AG10803 (cell line): ENCODE data around the gene FHOD1.

ENCODE experiments used
- DNase-seq: peaks from one replicate; pipeline ENCODE4 v3.0.0; 2010; ENCODE audit warnings: low read depth
- H3K4me3 ChIP-seq: 2 replicates; pipeline ENCODE4 v1.5.1; 2011; ENCODE audit warnings: mild to moderate bottlenecking, low read length, control low read depth
- CTCF ChIP-seq: conservative IDR thresholded peaks from 2 replicates; pipeline ENCODE4 v1.5.1; 2011; ENCODE audit warnings: mild to moderate bottlenecking, low read length, control low read depth, inconsistent platforms

FHOD1 gene

GRCh38 chr16:67185651-67186134 lies 61.6 kb downstream of the FHOD1 start:
- no peak for TF ChIP-seq CTCF
- DNase-seq: no peak
- H3K4me3 ChIP-seq: peak overlapping the region; percentile 14

- H3K4me3 ChIP-seq: peak overlapping the region; percentile 14
- peak; percentile 84 for TF ChIP-seq CTCF
- DNase-seq: peak; percentile 87
These were observed 62.2 kb downstream of the FHOD1 start for GRCh38 chr16:67184995-67185650.

- no peak for TF ChIP-seq CTCF
- no peak for DNase-seq
- H3K4me3 ChIP-seq: peak overlapping the region; percentile 72
These were observed 62.8 kb downstream of the FHOD1 start for GRCh38 chr16:67184453-67184994.

GRCh38 chr16:67183627-67184452 lies 63.4 kb downstream of the FHOD1 start, which contains the start of gene MATCAP1:
Gene MATCAP1, minus strand, starts transcription at chr16:67183963. Its CDS starts 3,353 bp downstream, at chr16:67180610.
- H3K4me3 ChIP-seq: peak within 1 kb of the TSS; percentile 72
- TF ChIP-seq CTCF: no peak
- peak; percentile 96 for DNase-seq

- H3K4me3 ChIP-seq: peak overlapping the region; percentile 72
- TF ChIP-seq CTCF: no peak
- no peak for DNase-seq
These were observed 64.0 kb downstream of the FHOD1 start for GRCh38 chr16:67183284-67183626.

GRCh38 chr16:67182288-67182687 lies 65.0 kb downstream of the FHOD1 start:
- no peak overlapping the region for H3K4me3 ChIP-seq
- TF ChIP-seq CTCF: no peak
- no peak for DNase-seq

GRCh38 chr16:67181346-67181745 lies 65.9 kb downstream of the FHOD1 start:
- TF ChIP-seq CTCF: no peak
- DNase-seq: peak; percentile 86
- no peak overlapping the region for H3K4me3 ChIP-seq
